DND-41 (cell line): ENCODE measurements around the gene CCDC200.
"Not testable (repeated sequence)": the region's sequence is repeated elsewhere in the genome, so short reads cannot be mapped to it uniquely, and the experiment has no call there.

Experiments used
- ATAC-seq: fragments of 200-7000 bp; cut with Tn5 transposase; 3 replicates; pipeline ENCODE4 v1.9.1; 2021; ENCODE audit warnings: low read depth; ENCODE audit not compliant: insufficient read depth
- DNase-seq: peaks from one replicate; pipeline ENCODE4 v3.0.0-alpha.2; 2020
- H2AFZ ChIP-seq: 2 replicates; pipeline ENCODE4 v1.6.0; 2012; ENCODE audit warnings: low read depth, low read length
- H3K27ac ChIP-seq: 2 replicates; pipeline ENCODE4 v1.5.1; 2012; ENCODE audit warnings: low read length, inconsistent platforms
- H3K27me3 ChIP-seq: fragments of 200-600 bp; sonication (generic); 2 replicates; pipeline ENCODE4 v1.6.0; 2012; ENCODE audit warnings: low read length, mild to moderate bottlenecking, inconsistent platforms; ENCODE audit not compliant: insufficient read depth, poor library complexity
- H3K36me3 ChIP-seq: 2 replicates; pipeline ENCODE4 v1.5.1; 2012; ENCODE audit warnings: low read length, inconsistent platforms; ENCODE audit not compliant: insufficient read depth
- H3K4me1 ChIP-seq: 2 replicates; pipeline ENCODE4 v1.5.1; 2012; ENCODE audit warnings: mild to moderate bottlenecking, low read length; ENCODE audit not compliant: insufficient read depth
- H3K4me2 ChIP-seq: 2 replicates; pipeline ENCODE4 v1.6.0; 2012; ENCODE audit warnings: mild to moderate bottlenecking, moderate library complexity, low read length, inconsistent platforms; ENCODE audit not compliant: insufficient read depth
- H3K4me3 ChIP-seq, 2 experiments: fragments of 200-600 bp in 1 of 2; shearing (Covaris generic) in 1 of 2; 2 replicates each; pipeline ENCODE4 v1.5.1; 2012 to 2016; ENCODE audit warnings: inconsistent platforms in 2 of 2, low read length in 2 of 2, mild to moderate bottlenecking in 2 of 2, low read depth in 1 of 2, moderate library complexity in 1 of 2
- H3K79me2 ChIP-seq: 2 replicates; pipeline ENCODE4 v1.6.0; 2012; ENCODE audit warnings: low read length, inconsistent platforms; ENCODE audit not compliant: insufficient read depth
- H3K9ac ChIP-seq: 2 replicates; pipeline ENCODE4 v1.6.0; 2012; ENCODE audit warnings: low read depth, mild to moderate bottlenecking, inconsistent platforms, low read length, moderate library complexity
- H3K9me3 ChIP-seq: 2 replicates; pipeline ENCODE4 v1.5.1; 2012; ENCODE audit warnings: low read length, moderate library complexity, mild to moderate bottlenecking, inconsistent platforms; ENCODE audit not compliant: insufficient read depth, severe bottlenecking
- H4K20me1 ChIP-seq: 2 replicates; pipeline ENCODE4 v1.6.0; 2012; ENCODE audit warnings: low read length; ENCODE audit not compliant: insufficient read depth
- CTCF ChIP-seq: IDR thresholded peaks from 2 replicates; pipeline ENCODE4 v1.5.1; 2012; ENCODE audit warnings: borderline replicate concordance, low read length, moderate library complexity, mild to moderate bottlenecking; ENCODE audit not compliant: poor library complexity, severe bottlenecking; ENCODE audit errors: extremely low read depth
- EZH2 ChIP-seq: IDR thresholded peaks from 3 replicates; pipeline ENCODE4 v1.6.1; 2012; ENCODE audit warnings: borderline replicate concordance, low read depth, mild to moderate bottlenecking, moderate library complexity, low read length, inconsistent platforms; ENCODE audit not compliant: severe bottlenecking

CCDC200 gene

GRCh38 chr17:43233877-43234276 is 5.5 kb upstream of the CCDC200 start, which contains the start of gene RNU2-1:
Gene RNU2-1 (minus strand): TSS chr17:43233977.
- not testable (repeated sequence) for H3K4me2 ChIP-seq, H3K79me2 ChIP-seq, H2AFZ ChIP-seq, H3K36me3 ChIP-seq, ATAC-seq, H3K4me3 ChIP-seq, H3K27ac ChIP-seq, H3K9ac ChIP-seq, H4K20me1 ChIP-seq, H3K4me1 ChIP-seq, DNase-seq, H3K27me3 ChIP-seq, H3K9me3 ChIP-seq

- H3K4me3 ChIP-seq, H3K4me2 ChIP-seq, H3K9ac ChIP-seq, ATAC-seq, H3K27me3 ChIP-seq, H2AFZ ChIP-seq, DNase-seq, H4K20me1 ChIP-seq, H3K79me2 ChIP-seq, H3K9me3 ChIP-seq, H3K27ac ChIP-seq, H3K4me1 ChIP-seq, H3K36me3 ChIP-seq: not testable (repeated sequence)
Observed at GRCh38 chr17:43233263-43233662, 4.8 kb upstream of the CCDC200 start.

DNA sequence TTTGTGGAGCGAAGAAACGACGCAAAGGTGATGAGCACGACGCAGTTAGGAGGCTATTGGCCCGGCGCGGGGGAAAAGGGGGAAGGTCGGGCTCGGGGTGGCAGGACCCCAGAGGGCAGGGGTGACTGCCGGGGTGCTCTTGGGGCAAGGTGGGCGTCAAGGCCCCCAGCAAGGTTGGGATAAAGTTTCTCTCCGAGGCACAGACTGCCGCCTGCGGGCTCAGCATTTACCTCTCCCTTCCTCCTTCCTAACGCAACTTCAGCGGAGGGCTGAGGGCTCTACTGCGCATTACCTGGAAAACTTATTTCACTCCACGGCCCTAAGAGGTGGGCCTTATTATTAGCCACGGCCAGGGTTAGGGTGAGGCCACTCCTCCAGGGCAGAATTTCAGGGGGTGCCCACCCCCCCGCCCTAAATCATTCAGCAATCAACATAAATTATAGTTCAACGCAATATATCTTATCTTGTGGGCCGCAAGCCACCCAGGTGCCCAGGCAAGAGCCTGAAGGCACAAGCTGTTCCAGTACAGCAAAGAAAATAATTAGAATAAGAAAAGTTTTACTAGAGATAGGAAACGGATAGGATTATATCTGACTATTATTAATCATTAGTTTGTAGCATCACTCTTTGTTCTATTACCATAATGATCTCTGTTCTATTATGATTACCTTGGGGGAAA is 3.7 kb upstream of the CCDC200 start:
- H3K4me1 ChIP-seq, H3K36me3 ChIP-seq, H3K27me3 ChIP-seq, H3K4me3 ChIP-seq, H2AFZ ChIP-seq, H3K9ac ChIP-seq, H3K9me3 ChIP-seq, H3K4me2 ChIP-seq, ATAC-seq, H4K20me1 ChIP-seq, H3K27ac ChIP-seq, H3K79me2 ChIP-seq: not testable (repeated sequence)
- peak; percentile 21 for DNase-seq

GRCh38 chr17:43231205-43232020 is 3.0 kb upstream of the CCDC200 start:
- not testable (repeated sequence) for H3K36me3 ChIP-seq, H4K20me1 ChIP-seq, H2AFZ ChIP-seq, H3K79me2 ChIP-seq, H3K4me2 ChIP-seq, H3K4me1 ChIP-seq, H3K9ac ChIP-seq, H3K27me3 ChIP-seq, H3K9me3 ChIP-seq, ATAC-seq, H3K27ac ChIP-seq, H3K4me3 ChIP-seq
- peak; percentile 2 for DNase-seq

GRCh38 chr17:43226393-43226792 is 2.0 kb downstream of the CCDC200 start:
- no peak overlapping the region for H3K9ac ChIP-seq
- H3K9me3 ChIP-seq: no peaks in the 10 kb centered on the region
- H3K27me3 ChIP-seq: no peaks in the 10 kb centered on the region

More at GRCh38 chr17:43226393-43226792, 2.0 kb downstream of the CCDC200 start:
- ATAC-seq (no peak), DNase-seq (no peak)
- no peak overlapping the region for H2AFZ ChIP-seq
- no peaks in the 10 kb centered on the region for H3K79me2 ChIP-seq
- no peak overlapping the region for H3K4me2 ChIP-seq
- no peak overlapping the region for H3K4me3 ChIP-seq
- TF ChIP-seq EZH2 (no peak), CTCF (no peak)
- no peaks in the 10 kb centered on the region for H4K20me1 ChIP-seq
- no peak overlapping the region for H3K27ac ChIP-seq
- H3K4me1 ChIP-seq: no peaks in the 10 kb centered on the region
- H3K36me3 ChIP-seq: peaks cover 11% of the 10 kb centered on the region; the same call in 1 of the 2 replicates
